ENCODE data around the gene ZHX3. TPM values are rescaled to one million over a fixed set of nuclear protein-coding genes. Genes with fewer than 3 reads are reported as not detected.

The ZHX3 gene
- polyA plus RNA-seq, 1 donor: 14.0 TPM

GRCh38 chr20:41154436-41155176, 162.9 kb downstream of the ZHX3 start:
- WGBS (ENCODE audit: insufficient coverage, low lambda C conversion rate): no CpG with 5 or more reads among the region's 8 CpGs
- H3K36me3 ChIP-seq (ENCODE audit: control insufficient read depth, insufficient read depth, low read length): peaks cover 19% of the 10 kb centered on the region

GRCh38 chr20:41152108-41152757, 165.3 kb downstream of the ZHX3 start:
- Histone ChIP-seq H3K27ac (ENCODE audit: low read length) (peak overlapping the region; percentile 18), H3K27me3 (ENCODE audit: control insufficient read depth, insufficient read depth, low read length) (no peaks in the 10 kb centered on the region), H3K4me1 (ENCODE audit: control insufficient read depth, insufficient read depth, low read length) (peaks cover 42% of the 10 kb centered on the region), H3K9me3 (ENCODE audit: control insufficient read depth, low read depth, low read length) (no peaks in the 10 kb centered on the region), H3K4me3 (ENCODE audit: low read length) (no peak overlapping the region), H3K36me3 (ENCODE audit: control insufficient read depth, insufficient read depth, low read length) (peaks cover 14% of the 10 kb centered on the region)
- no peak for DNase-seq
- WGBS (ENCODE audit: insufficient coverage, low lambda C conversion rate): 100% methylated on average over 1 of the region's 5 CpGs

More at GRCh38 chr20:41154436-41155176, 162.9 kb downstream of the ZHX3 start:
- DNase-seq: no peak
- Histone ChIP-seq H3K27ac (ENCODE audit: low read length) (no peak overlapping the region), H3K4me1 (ENCODE audit: control insufficient read depth, insufficient read depth, low read length) (peaks cover 27% of the 10 kb centered on the region), H3K4me3 (ENCODE audit: low read length) (no peak overlapping the region), H3K9me3 (ENCODE audit: control insufficient read depth, low read depth, low read length) (no peaks in the 10 kb centered on the region), H3K27me3 (ENCODE audit: control insufficient read depth, insufficient read depth, low read length) (no peaks in the 10 kb centered on the region)

- no peaks in the 10 kb centered on the region for H3K27me3 ChIP-seq (ENCODE audit: control insufficient read depth, insufficient read depth, low read length)
- no CpG with 5 or more reads among the region's 5 CpGs for WGBS (ENCODE audit: insufficient coverage, low lambda C conversion rate)
- H3K9me3 ChIP-seq (ENCODE audit: control insufficient read depth, low read depth, low read length): no peaks in the 10 kb centered on the region
- H3K27ac ChIP-seq (ENCODE audit: low read length): no peak overlapping the region
- no peak overlapping the region for H3K4me3 ChIP-seq (ENCODE audit: low read length)
- H3K4me1 ChIP-seq (ENCODE audit: control insufficient read depth, insufficient read depth, low read length): peaks cover 47% of the 10 kb centered on the region
- peaks cover 13% of the 10 kb centered on the region for H3K36me3 ChIP-seq (ENCODE audit: control insufficient read depth, insufficient read depth, low read length)
- no peak for DNase-seq
Measured at GRCh38 chr20:41151134-41151869, 166.2 kb downstream of the ZHX3 start.

GRCh38 chr20:41150664-41151063, 166.9 kb downstream of the ZHX3 start:
- peaks cover 47% of the 10 kb centered on the region for H3K4me1 ChIP-seq (ENCODE audit: control insufficient read depth, insufficient read depth, low read length)
- DNase-seq: no peak

GRCh38 chr20:41148942-41149341, 168.6 kb downstream of the ZHX3 start:
- no peaks in the 10 kb centered on the region for H3K27me3 ChIP-seq (ENCODE audit: control insufficient read depth, insufficient read depth, low read length)
- H3K4me1 ChIP-seq (ENCODE audit: control insufficient read depth, insufficient read depth, low read length): peaks cover 47% of the 10 kb centered on the region
- peaks cover 6% of the 10 kb centered on the region for H3K36me3 ChIP-seq (ENCODE audit: control insufficient read depth, insufficient read depth, low read length)
- no peaks in the 10 kb centered on the region for H3K9me3 ChIP-seq (ENCODE audit: control insufficient read depth, low read depth, low read length)
- no peak for DNase-seq
- peak overlapping the region; percentile 87 for H3K27ac ChIP-seq (ENCODE audit: low read length)
- WGBS (ENCODE audit: insufficient coverage, low lambda C conversion rate): no CpG with 5 or more reads among the region's 5 CpGs
- no peak overlapping the region for H3K4me3 ChIP-seq (ENCODE audit: low read length)

More at GRCh38 chr20:41150664-41151063, 166.9 kb downstream of the ZHX3 start:
- WGBS (ENCODE audit: insufficient coverage, low lambda C conversion rate): 83% methylated on average over 1 of the region's 3 CpGs
- Histone ChIP-seq H3K36me3 (ENCODE audit: control insufficient read depth, insufficient read depth, low read length) (peaks cover 11% of the 10 kb centered on the region), H3K27ac (ENCODE audit: low read length) (peak overlapping the region; percentile 87), H3K4me3 (ENCODE audit: low read length) (no peak overlapping the region), H3K9me3 (ENCODE audit: control insufficient read depth, low read depth, low read length) (no peaks in the 10 kb centered on the region), H3K27me3 (ENCODE audit: control insufficient read depth, insufficient read depth, low read length) (no peaks in the 10 kb centered on the region)

- no peaks in the 10 kb centered on the region for H3K9me3 ChIP-seq (ENCODE audit: control insufficient read depth, low read depth, low read length)
- H3K27me3 ChIP-seq (ENCODE audit: control insufficient read depth, insufficient read depth, low read length): no peaks in the 10 kb centered on the region
- DNase-seq: peak; percentile 74 to 79
- H3K4me1 ChIP-seq (ENCODE audit: control insufficient read depth, insufficient read depth, low read length): peaks cover 46% of the 10 kb centered on the region
- H3K27ac ChIP-seq (ENCODE audit: low read length): peak overlapping the region; percentile 87
- H3K36me3 ChIP-seq (ENCODE audit: control insufficient read depth, insufficient read depth, low read length): peaks cover 6% of the 10 kb centered on the region
- H3K4me3 ChIP-seq (ENCODE audit: low read length): no peak overlapping the region
- WGBS (ENCODE audit: insufficient coverage, low lambda C conversion rate): no CpG with 5 or more reads among the region's 8 CpGs
Measured at GRCh38 chr20:41147767-41148191, 169.8 kb downstream of the ZHX3 start.

GRCh38 chr20:41145821-41146620, 171.5 kb downstream of the ZHX3 start:
- Histone ChIP-seq H3K4me1 (ENCODE audit: control insufficient read depth, insufficient read depth, low read length) (peaks cover 53% of the 10 kb centered on the region), H3K36me3 (ENCODE audit: control insufficient read depth, insufficient read depth, low read length) (peaks cover 6% of the 10 kb centered on the region), H3K27ac (ENCODE audit: low read length) (no peak overlapping the region), H3K9me3 (ENCODE audit: control insufficient read depth, low read depth, low read length) (no peaks in the 10 kb centered on the region), H3K27me3 (ENCODE audit: control insufficient read depth, insufficient read depth, low read length) (no peaks in the 10 kb centered on the region), H3K4me3 (ENCODE audit: low read length) (no peak overlapping the region)
- WGBS (ENCODE audit: insufficient coverage, low lambda C conversion rate): no CpG with 5 or more reads among the region's 12 CpGs
- DNase-seq: no peak

GRCh38 chr20:41145317-41145716, 172.2 kb downstream of the ZHX3 start:
- no CpG with 5 or more reads among the region's 2 CpGs for WGBS (ENCODE audit: insufficient coverage, low lambda C conversion rate)
- H3K27ac ChIP-seq (ENCODE audit: low read length): no peak overlapping the region

GRCh38 chr20:41143354-41143753, 174.2 kb downstream of the ZHX3 start:
- WGBS (ENCODE audit: insufficient coverage, low lambda C conversion rate): no CpG with 5 or more reads among the region's 2 CpGs
- Histone ChIP-seq H3K27ac (ENCODE audit: low read length) (no peak overlapping the region), H3K27me3 (ENCODE audit: control insufficient read depth, insufficient read depth, low read length) (no peaks in the 10 kb centered on the region), H3K36me3 (ENCODE audit: control insufficient read depth, insufficient read depth, low read length) (peaks cover 6% of the 10 kb centered on the region), H3K4me3 (ENCODE audit: low read length) (no peak overlapping the region), H3K4me1 (ENCODE audit: control insufficient read depth, insufficient read depth, low read length) (peaks cover 45% of the 10 kb centered on the region), H3K9me3 (ENCODE audit: control insufficient read depth, low read depth, low read length) (no peaks in the 10 kb centered on the region)
- DNase-seq: no peak

More at GRCh38 chr20:41145317-41145716, 172.2 kb downstream of the ZHX3 start:
- Histone ChIP-seq H3K4me1 (ENCODE audit: control insufficient read depth, insufficient read depth, low read length) (peaks cover 53% of the 10 kb centered on the region), H3K27me3 (ENCODE audit: control insufficient read depth, insufficient read depth, low read length) (no peaks in the 10 kb centered on the region), H3K4me3 (ENCODE audit: low read length) (no peak overlapping the region), H3K36me3 (ENCODE audit: control insufficient read depth, insufficient read depth, low read length) (peaks cover 6% of the 10 kb centered on the region), H3K9me3 (ENCODE audit: control insufficient read depth, low read depth, low read length) (no peaks in the 10 kb centered on the region)
- DNase-seq: no peak

- Histone ChIP-seq H3K4me3 (ENCODE audit: low read length) (no peak overlapping the region), H3K36me3 (ENCODE audit: control insufficient read depth, insufficient read depth, low read length) (peaks cover 6% of the 10 kb centered on the region), H3K27ac (ENCODE audit: low read length) (no peak overlapping the region), H3K27me3 (ENCODE audit: control insufficient read depth, insufficient read depth, low read length) (no peaks in the 10 kb centered on the region), H3K4me1 (ENCODE audit: control insufficient read depth, insufficient read depth, low read length) (peaks cover 41% of the 10 kb centered on the region), H3K9me3 (ENCODE audit: control insufficient read depth, low read depth, low read length) (no peaks in the 10 kb centered on the region)
- DNase-seq: no peak
- no CpG with 5 or more reads among the region's 5 CpGs for WGBS (ENCODE audit: insufficient coverage, low lambda C conversion rate)
Measured at GRCh38 chr20:41142919-41143318, 174.6 kb downstream of the ZHX3 start.

Measured in large intestine (tissue), 3 donors.